GM18499 (cell line): Measurements from ENCODE around the gene ZNF146.
"Not testable (repeated sequence)": the region's sequence is repeated elsewhere in the genome, so short reads cannot be mapped to it uniquely, and the experiment has no call there.

ENCODE experiments used
- ATAC-seq: cut with Tn5 transposase; IDR thresholded peaks from one replicate; pipeline ENCODE4 v1.9.1; 2021; ENCODE audit warnings: moderate number of reproducible peaks; ENCODE audit not compliant: insufficient read depth, unreplicated experiment

The ZNF146 gene

GRCh38 chr19:36214386-36215275 lies at the start of gene ZNF146, which contains the start of gene ZNF565:
ZNF146 (plus strand) TSS chr19:36215106; CDS start chr19:36236441, 21,335 bp downstream.
ZNF565 (minus strand) TSS chr19:36214665; CDS start chr19:36201985, 12,680 bp downstream.
- peak; percentile 66 for ATAC-seq

- ATAC-seq: no peak
Observed at GRCh38 chr19:36169084-36169760, 45.7 kb upstream of the ZNF146 start.

- no peak for ATAC-seq
Observed at GRCh38 chr19:36172852-36173251, 42.1 kb upstream of the ZNF146 start.

- not testable (repeated sequence) for ATAC-seq
Observed at GRCh38 chr19:36173846-36174245, 41.1 kb upstream of the ZNF146 start.

- ATAC-seq: not testable (repeated sequence)
Observed at GRCh38 chr19:36179077-36179476, 35.8 kb upstream of the ZNF146 start.

GRCh38 chr19:36182612-36183244 lies 32.2 kb upstream of the ZNF146 start:
- no peak for ATAC-seq

- no peak for ATAC-seq
Observed at GRCh38 chr19:36183245-36183628, 31.7 kb upstream of the ZNF146 start.

- not testable (repeated sequence) for ATAC-seq
Observed at GRCh38 chr19:36186722-36187121, 28.2 kb upstream of the ZNF146 start.

- no peak for ATAC-seq
Observed at GRCh38 chr19:36196249-36196648, 18.7 kb upstream of the ZNF146 start.

- no peak for ATAC-seq
Observed at GRCh38 chr19:36198119-36198518, 16.8 kb upstream of the ZNF146 start.

- no peak for ATAC-seq
Observed at GRCh38 chr19:36201684-36202083, 13.2 kb upstream of the ZNF146 start.

GRCh38 chr19:36203293-36203692 lies 11.6 kb upstream of the ZNF146 start:
- ATAC-seq: no peak

GRCh38 chr19:36207605-36208252 lies 7.2 kb upstream of the ZNF146 start:
- ATAC-seq: no peak

- ATAC-seq: no peak
Observed at GRCh38 chr19:36209372-36209771, 5.5 kb upstream of the ZNF146 start.

- ATAC-seq: no peak
Observed at GRCh38 chr19:36210497-36210896, 4.4 kb upstream of the ZNF146 start.

GRCh38 chr19:36212895-36213294 lies 2.0 kb upstream of the ZNF146 start:
- ATAC-seq: no peak

- no peak for ATAC-seq
Observed at GRCh38 chr19:36215276-36216123, 594 bp downstream of the ZNF146 start.

- no peak for ATAC-seq
Observed at GRCh38 chr19:36221474-36221873, 6.6 kb downstream of the ZNF146 start.

- ATAC-seq: no peak
Observed at GRCh38 chr19:36222503-36222902, 7.6 kb downstream of the ZNF146 start.
